ENCODE data around the gene C19orf81.

- TF ChIP-seq CTCF (IDR thresholded peaks at IDR 0.05; ENCODE audit: extremely low read depth in 1 of 2, insufficient read depth in 1 of 2, low read depth in 1 of 2, low read length in 2 of 2): no peak
- no peak for TF ChIP-seq EZH2 (IDR thresholded peaks at IDR 0.05; ENCODE audit: borderline replicate concordance, low read depth, low read length, severe bottlenecking)
Observed at GRCh38 chr19:50633359-50633758, 15.9 kb upstream of the C19orf81 start.

Data from endothelial cell of umbilical vein (primary cell).